Mammary epithelial cell (primary cell): ENCODE measurements around the gene CDRT4.

Experiments used
- CTCF ChIP-seq, 2 donors: IDR thresholded peaks in 1 of 2; conservative IDR thresholded peaks in 1 of 2; 2 replicates each; pipeline ENCODE4 v1.5.1; 2011 to 2012; ENCODE audit warnings: inconsistent platforms in 2 of 2, low read length in 2 of 2, mild to moderate bottlenecking in 2 of 2, control low read depth in 1 of 2, low read depth in 1 of 2; ENCODE audit not compliant: insufficient read depth in 1 of 2; ENCODE audit errors: extremely low read depth in 1 of 2
- EZH2 ChIP-seq: IDR thresholded peaks from 2 replicates; pipeline ENCODE4 v1.6.1; 2012; ENCODE audit warnings: low read length, inconsistent platforms, borderline replicate concordance

- TF ChIP-seq CTCF (conservative IDR thresholded peaks at IDR 0.05 in 1 of 2, IDR thresholded peaks at IDR 0.05 in 1 of 2; ENCODE audit: extremely low read depth in 1 of 2, insufficient read depth in 1 of 2, low read depth in 1 of 2, low read length in 2 of 2) (no peak), EZH2 (no peak)
These were observed 30.7 kb upstream of the CDRT4 start for GRCh38 chr17:15498107-15498506.
